SK-N-SH (cell line): Measurements from ENCODE around the gene STK16. TPM values are rescaled to one million over a fixed set of nuclear protein-coding genes. Genes with fewer than 3 reads are reported as not detected.

Source experiments
- CTCF ChIA-PET: fragments of 300-600, 350-600 bp; formaldehyde crosslinking; extraction: SDS; loops from one replicate; lab custom pipeline; 2021; lab: Yijun Ruan, JAX
- POLR2A ChIA-PET: fragments of 350-600 bp; sonication (Branson Sonifier 250); formaldehyde crosslinking; extraction: SDS; loops from one replicate; lab custom pipeline; 2020; ENCODE audit warnings: antibody characterized with exemption, inconsistent platforms; lab: Yijun Ruan, JAX
- DNase-seq: peaks from one replicate; pipeline ENCODE4 v3.0.0; 2012
- H2AFZ ChIP-seq: fragments of 200-600 bp; sonication (generic); 2 replicates; pipeline ENCODE4 v1.8.1; 2016; ENCODE audit warnings: antibody characterized with exemption, mild to moderate bottlenecking, low read depth
- H3F3A ChIP-seq: fragments of 200-600 bp; sonication (generic); replicated peaks from 2 replicates; pipeline ENCODE3; 2016; ENCODE audit warnings: antibody characterized with exemption, mild to moderate bottlenecking; ENCODE audit not compliant: insufficient read depth
- H3K27ac ChIP-seq, 2 experiments: fragments of 200-500 bp in 1 of 2; fragments of 200-600 bp in 1 of 2; sonication (Bioruptor generic) in 1 of 2; sonication (generic), shearing (Covaris generic) in 1 of 2; 2 replicates each; pipeline versions ENCODE4 v1.5.1 to v1.6.1; 2014 to 2016; ENCODE audit warnings: low read depth in 2 of 2, inconsistent platforms in 1 of 2, low read length in 1 of 2, mild to moderate bottlenecking in 1 of 2, mixed read lengths in 1 of 2
- H3K27me3 ChIP-seq: fragments of 200-600 bp; sonication (generic), shearing (Covaris generic); 2 replicates; pipeline ENCODE4 v1.6.1; 2016; ENCODE audit warnings: mixed run types; ENCODE audit not compliant: insufficient read depth
- H3K36me3 ChIP-seq, 2 experiments: fragments of 200-500 bp in 1 of 2; fragments of 200-600 bp in 1 of 2; sonication (Bioruptor generic) in 1 of 2; sonication (generic) in 1 of 2; replicated peaks in 1 of 2; 2 replicates each; pipeline versions ENCODE3 to v1.5.1; 2014 to 2016; ENCODE audit warnings: low read length in 1 of 2, mild to moderate bottlenecking in 1 of 2; ENCODE audit not compliant: insufficient read depth in 2 of 2, control insufficient read depth in 1 of 2
- H3K4me1 ChIP-seq, 2 experiments: fragments of 200-500 bp in 1 of 2; fragments of 200-600 bp in 1 of 2; sonication (Bioruptor generic) in 1 of 2; sonication (generic), shearing (Covaris generic) in 1 of 2; 2 replicates each; pipeline versions ENCODE4 v1.5.1 to v1.6.1; 2014 to 2016; ENCODE audit warnings: low read depth in 1 of 2, low read length in 1 of 2, mixed run types in 1 of 2; ENCODE audit not compliant: insufficient read depth in 2 of 2, control insufficient read depth in 1 of 2
- H3K4me2 ChIP-seq: fragments of 200-600 bp; sonication (generic), shearing (Covaris generic); 2 replicates; pipeline ENCODE4 v1.6.1; 2017; ENCODE audit warnings: mixed run types
- H3K4me3 ChIP-seq, 2 experiments: fragments of 200-500 bp in 1 of 2; fragments of 200-600 bp in 1 of 2; sonication (Bioruptor generic) in 1 of 2; sonication (generic), shearing (Covaris generic) in 1 of 2; 2 replicates each; pipeline versions ENCODE4 v1.5.1 to v1.8.1; 2014 to 2016; ENCODE audit warnings: low read depth in 2 of 2, inconsistent platforms in 1 of 2, low read length in 1 of 2, mild to moderate bottlenecking in 1 of 2, mixed read lengths in 1 of 2, moderate library complexity in 1 of 2
- H3K79me2 ChIP-seq: fragments of 200-600 bp; sonication (generic); 2 replicates; pipeline ENCODE4 v1.8.1; 2017; ENCODE audit warnings: mild to moderate bottlenecking; ENCODE audit not compliant: insufficient read depth
- H3K9ac ChIP-seq: fragments of 200-600 bp; sonication (generic); 2 replicates; pipeline ENCODE4 v1.6.1; 2017; ENCODE audit warnings: mixed run types
- H3K9me2 ChIP-seq: fragments of 200-600 bp; sonication (generic); 2 replicates; pipeline ENCODE4 v1.6.1; 2017; ENCODE audit warnings: mixed run types
- H3K9me3 ChIP-seq: fragments of 200-600 bp; sonication (generic); 2 replicates; pipeline ENCODE4 v1.6.1; 2017; ENCODE audit warnings: mixed run types, mild to moderate bottlenecking, moderate library complexity
- H4K20me1 ChIP-seq: fragments of 200-600 bp; sonication (generic); 2 replicates; pipeline ENCODE4 v1.6.1; 2017; ENCODE audit warnings: mild to moderate bottlenecking, mixed run types; ENCODE audit not compliant: insufficient read depth
- CHD2 ChIP-seq: fragments of 150-350 bp; IDR thresholded peaks from 2 replicates; pipeline ENCODE4 v1.6.1; 2018; ENCODE audit warnings: low read length; ENCODE audit not compliant: partially characterized antibody
- FOXM1 ChIP-seq: IDR thresholded peaks from 2 replicates; pipeline ENCODE4 v1.4.0; 2012; ENCODE audit warnings: low read depth, mild to moderate bottlenecking
- GABPA ChIP-seq: IDR thresholded peaks from 2 replicates; pipeline ENCODE4 v1.4.0; 2012; ENCODE audit warnings: low read depth, mild to moderate bottlenecking
- JUND ChIP-seq: IDR thresholded peaks from 2 replicates; pipeline ENCODE4 v1.4.0; 2012
- MXI1 ChIP-seq: IDR thresholded peaks from 2 replicates; pipeline ENCODE4 v1.6.1; 2012; ENCODE audit warnings: mild to moderate bottlenecking, low read depth, low read length, improper control_type of control experiment
- NFIC ChIP-seq: IDR thresholded peaks from 2 replicates; pipeline ENCODE4 v1.4.0; 2012; ENCODE audit warnings: borderline replicate concordance
- POLR2AphosphoS5 ChIP-seq: IDR thresholded peaks from 2 replicates; pipeline ENCODE4 v1.6.1; 2012; ENCODE audit warnings: low read depth, low read length
- RAD21 ChIP-seq: IDR thresholded peaks from 2 replicates; pipeline ENCODE4 v1.6.1; 2012; ENCODE audit warnings: mild to moderate bottlenecking, low read length
- SMC3 ChIP-seq: IDR thresholded peaks from 2 replicates; pipeline ENCODE4 v1.6.1; 2012; ENCODE audit warnings: low read depth, low read length, improper control_type of control experiment
- TCF12 ChIP-seq: IDR thresholded peaks from 2 replicates; pipeline ENCODE4 v1.4.0; 2012
- TEAD4 ChIP-seq: IDR thresholded peaks from 2 replicates; pipeline ENCODE4 v1.4.0; 2012; ENCODE audit warnings: mild to moderate bottlenecking, borderline replicate concordance; ENCODE audit not compliant: insufficient read depth
- YY1 ChIP-seq: IDR thresholded peaks from 2 replicates; pipeline ENCODE4 v1.4.0; 2012; ENCODE audit warnings: low read depth, mild to moderate bottlenecking
- WGBS: methylation state at CpG from one replicate; pipeline ENCODE4 v1.1.6; 2017; ENCODE audit warnings: low lambda C conversion rate; 5-methylcytosine and 5-hydroxymethylcytosine counted together
- polyA plus RNA-seq, 3 experiments: library from polyadenylated mRNA; depleted of rRNA; stranded (reverse); fragments of >200 nt; gene quantifications; 2 replicates each; pipeline ENCODE4 v1.2.3, GENCODE V29; 2012
- TF ChIP-seq, protein P1 (sequence below): fragments of 200-600 bp; sonication (generic); IDR thresholded peaks from 2 replicates; pipeline ENCODE4 v1.6.1; 2017; ENCODE audit warnings: antibody characterized with exemption, mild to moderate bottlenecking, moderate library complexity

STK16 gene
- polyA plus RNA-seq, 1 of the 3 experiments (the other 2 are of a cell fraction): 57.6 TPM

DNA sequence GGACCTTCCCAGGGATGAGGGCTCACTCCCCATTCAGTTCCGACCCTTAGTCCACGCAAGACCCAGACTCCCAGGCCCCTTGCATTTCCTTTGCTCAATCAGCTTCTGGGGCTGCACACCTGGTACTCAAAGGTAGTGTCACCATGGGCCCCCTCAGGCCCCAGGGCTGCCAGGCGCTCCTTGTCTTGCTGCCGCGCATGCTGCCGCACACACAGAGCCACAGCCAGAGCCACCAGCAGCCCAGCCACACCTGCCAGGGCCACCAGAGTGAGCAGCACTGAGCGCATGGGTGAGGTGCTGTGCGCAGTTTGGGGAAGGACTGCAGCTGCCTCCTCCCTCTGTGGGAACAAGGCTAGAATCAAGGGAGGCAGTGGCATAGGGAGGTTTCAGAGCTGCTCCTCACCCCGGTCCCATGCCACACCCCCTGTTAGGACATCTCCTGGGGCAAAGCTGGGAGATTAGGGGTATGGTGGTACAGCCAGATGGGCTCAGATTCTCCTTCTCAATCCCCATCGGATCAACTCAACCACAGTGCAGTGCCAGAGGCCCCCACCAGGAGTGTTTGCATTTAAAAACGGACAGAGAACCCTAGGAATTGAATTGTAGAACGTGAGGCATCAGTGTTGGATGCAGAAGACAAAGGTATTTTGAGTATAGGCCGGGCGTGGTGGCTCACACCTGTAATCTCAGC is 52.6 kb downstream of the STK16 start:
- Histone ChIP-seq H3K9ac (no peak overlapping the region), H3K4me2 (no peak overlapping the region), H3K4me3 (no peak overlapping the region), H3K36me3 (no peaks in the 10 kb centered on the region), H3K79me2 (no peaks in the 10 kb centered on the region), H3K9me2 (no peaks in the 10 kb centered on the region), H2AFZ (no peak overlapping the region), H3K27ac (no peak overlapping the region), H3K4me1 (peaks cover 0 to 7% of the 10 kb centered on the region in 2 experiments; a peak in 1 of 4 replicates), H3K27me3 (no peaks in the 10 kb centered on the region), H4K20me1 (no peaks in the 10 kb centered on the region), H3K9me3 (no peaks in the 10 kb centered on the region), H3F3A (no peaks in the 10 kb centered on the region)
- ChIA-PET CTCF (interaction anchor here (0.7 to 6.7 kb wide), 21 partner anchors 10 to 138 kb away, joined by 3 to 72 read pairs (median 6); partner anchors contain the start of genes ABCB6, ANKZF1, ATG9A and CNPPD1), POLR2A (interaction anchor here (1.9 kb wide), 1 partner anchor 121 kb away, joined by 4 read pairs; the partner anchor contains the start of gene CNPPD1)
- WGBS: 66% methylated on average over 9 of the region's 14 CpGs
- TF ChIP-seq GABPA (no peak), JUND (no peak), POLR2AphosphoS5 (no peak), YY1 (no peak), TEAD4 (no peak)
- no peak for DNase-seq

DNA sequence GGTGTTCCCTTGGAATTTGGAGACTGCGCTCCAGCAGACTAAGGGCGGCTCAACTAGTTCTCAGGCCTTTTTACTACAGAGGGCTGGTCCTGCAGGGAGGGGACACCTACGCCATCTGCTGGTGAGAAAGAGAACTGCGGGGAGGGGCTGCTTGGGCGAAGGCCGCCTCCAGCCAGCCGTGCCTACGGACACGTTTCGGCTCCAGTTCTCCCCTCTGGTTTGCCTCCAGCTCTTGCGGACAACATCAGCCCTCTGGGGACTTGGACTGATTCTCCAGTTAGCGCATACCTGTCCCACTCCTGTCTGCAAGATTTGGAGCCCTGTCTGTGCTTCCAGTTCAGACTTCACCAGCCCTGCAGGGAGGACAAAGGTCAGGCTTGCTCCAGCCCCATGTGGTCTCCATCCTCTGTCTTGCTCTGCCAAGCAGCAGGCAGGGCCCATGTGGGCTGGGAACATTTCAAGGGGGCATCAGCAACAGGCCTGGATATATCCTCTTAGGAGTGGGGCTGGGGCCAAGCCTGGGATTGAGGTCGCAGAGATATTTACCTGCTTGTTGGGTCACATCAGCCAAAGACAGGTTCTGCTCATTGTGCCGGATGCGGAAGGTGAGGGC is 53.6 kb downstream of the STK16 start:
- H3F3A ChIP-seq: no peaks in the 10 kb centered on the region
- H3K4me1 ChIP-seq: peaks cover 0 to 7% of the 10 kb centered on the region in 2 experiments; a peak in 1 of 4 replicates
- no peaks in the 10 kb centered on the region for H3K36me3 ChIP-seq
- H3K9me2 ChIP-seq: no peaks in the 10 kb centered on the region
- POLR2A ChIA-PET: interaction anchor here (0.8 to 1.9 kb wide), 2 partner anchors 11 to 122 kb away, joined by 4 read pairs; partner anchors contain the start of gene CNPPD1
- no peaks in the 10 kb centered on the region for H3K79me2 ChIP-seq
- no peak overlapping the region for H3K9ac ChIP-seq
- H3K27ac ChIP-seq: no peak overlapping the region
- H3K4me3 ChIP-seq: peak overlapping the region in 1 of 2 experiments; percentile 5; a peak in 1 of 4 replicates
- no peaks in the 10 kb centered on the region for H3K9me3 ChIP-seq
- H4K20me1 ChIP-seq: no peaks in the 10 kb centered on the region
- WGBS: 69% methylated on average over 3 of the region's 15 CpGs
- no peak overlapping the region for H3K4me2 ChIP-seq
- CTCF ChIA-PET: interaction anchor here (0.7 to 6.7 kb wide), 38 partner anchors 9 to 262 kb away, joined by 3 to 72 read pairs (median 5); partner anchors contain the start of genes ABCB6, ANKZF1, ATG9A and CNPPD1
- DNase-seq: peak; percentile 93
- TF ChIP-seq SMC3: peak; percentile 86
- peak; percentile 73 for TF ChIP-seq RAD21
- TF ChIP-seq NFIC: no peak
- no peak for TF ChIP-seq FOXM1
- peak; percentile 23 for TF ChIP-seq CHD2
- no peak; the same call in 1 of the 2 replicates for TF ChIP-seq MXI1
- no peak for TF ChIP-seq TCF12
- TF ChIP-seq, protein P1, sequence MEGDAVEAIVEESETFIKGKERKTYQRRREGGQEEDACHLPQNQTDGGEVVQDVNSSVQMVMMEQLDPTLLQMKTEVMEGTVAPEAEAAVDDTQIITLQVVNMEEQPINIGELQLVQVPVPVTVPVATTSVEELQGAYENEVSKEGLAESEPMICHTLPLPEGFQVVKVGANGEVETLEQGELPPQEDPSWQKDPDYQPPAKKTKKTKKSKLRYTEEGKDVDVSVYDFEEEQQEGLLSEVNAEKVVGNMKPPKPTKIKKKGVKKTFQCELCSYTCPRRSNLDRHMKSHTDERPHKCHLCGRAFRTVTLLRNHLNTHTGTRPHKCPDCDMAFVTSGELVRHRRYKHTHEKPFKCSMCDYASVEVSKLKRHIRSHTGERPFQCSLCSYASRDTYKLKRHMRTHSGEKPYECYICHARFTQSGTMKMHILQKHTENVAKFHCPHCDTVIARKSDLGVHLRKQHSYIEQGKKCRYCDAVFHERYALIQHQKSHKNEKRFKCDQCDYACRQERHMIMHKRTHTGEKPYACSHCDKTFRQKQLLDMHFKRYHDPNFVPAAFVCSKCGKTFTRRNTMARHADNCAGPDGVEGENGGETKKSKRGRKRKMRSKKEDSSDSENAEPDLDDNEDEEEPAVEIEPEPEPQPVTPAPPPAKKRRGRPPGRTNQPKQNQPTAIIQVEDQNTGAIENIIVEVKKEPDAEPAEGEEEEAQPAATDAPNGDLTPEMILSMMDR: peak; percentile 92
- TF ChIP-seq, all 33 proteins: peak for 4
- Histone ChIP-seq H2AFZ (no peak overlapping the region), H3K27me3 (no peaks in the 10 kb centered on the region)
